ENCODE data around the gene PACSIN1.

Gene PACSIN1

GRCh38 chr6:34565722-34566137, 99.9 kb downstream of the PACSIN1 start:
- no peak for DNase-seq

- DNase-seq: no peak
These were observed 101.1 kb downstream of the PACSIN1 start for GRCh38 chr6:34566830-34567546.

- no peak for DNase-seq
These were observed 102.7 kb downstream of the PACSIN1 start for GRCh38 chr6:34568341-34569201.

GRCh38 chr6:34569361-34569973, 103.6 kb downstream of the PACSIN1 start:
- DNase-seq: no peak

GRCh38 chr6:34570066-34570833, 104.4 kb downstream of the PACSIN1 start:
- no peak for DNase-seq

- DNase-seq: no peak
These were observed 105.5 kb downstream of the PACSIN1 start for GRCh38 chr6:34571388-34571787.

GRCh38 chr6:34572021-34572420, 106.1 kb downstream of the PACSIN1 start:
- DNase-seq: no peak

GRCh38 chr6:34572585-34572984, 106.7 kb downstream of the PACSIN1 start:
- DNase-seq: no peak

GRCh38 chr6:34573567-34574183, 107.8 kb downstream of the PACSIN1 start:
- DNase-seq: no peak

GRCh38 chr6:34574647-34575293, 108.9 kb downstream of the PACSIN1 start:
- no peak for DNase-seq

- DNase-seq: no peak
These were observed 109.5 kb downstream of the PACSIN1 start for GRCh38 chr6:34575326-34575725.

GRCh38 chr6:34576286-34576955, 110.5 kb downstream of the PACSIN1 start:
- no peak for DNase-seq

GRCh38 chr6:34578445-34579262, 112.8 kb downstream of the PACSIN1 start:
- no peak for DNase-seq

GRCh38 chr6:34580707-34581560, 115.1 kb downstream of the PACSIN1 start:
- DNase-seq: no peak

- no peak for DNase-seq
These were observed 115.7 kb downstream of the PACSIN1 start for GRCh38 chr6:34581561-34581920.

GRCh38 chr6:34583461-34583860, 117.6 kb downstream of the PACSIN1 start:
- no peak for DNase-seq

- no peak for DNase-seq
These were observed 118.2 kb downstream of the PACSIN1 start for GRCh38 chr6:34583861-34584604.

- no peak for DNase-seq
These were observed 118.8 kb downstream of the PACSIN1 start for GRCh38 chr6:34584694-34585093.

Data from NCI-H1105 treated with DMSO at 0.1 percent for 48 hours (cell line).